Kidney (tissue), 14 donors: ENCODE measurements around the gene CNOT6. TPM values are rescaled to one million over a fixed set of nuclear protein-coding genes. Genes with fewer than 3 reads are reported as not detected.

ENCODE experiments used
- DNase-seq, 5 donors: peaks; one replicate each; pipeline ENCODE4 v3.0.0-alpha.2; 2013 to 2020
- FAIRE-seq: peaks from 2 replicates; lab custom pipeline; 2012; peaks lifted over from hg19 to GRCh38; lab: Jason Lieb, UNC
- H3K27ac ChIP-seq, 2 donors: one replicate each; pipeline ENCODE4 v1.7.0; 2013; ENCODE audit warnings: low read depth in 2 of 2, low read length in 2 of 2, inconsistent platforms in 1 of 2
- H3K27me3 ChIP-seq: one replicate; pipeline ENCODE4 v1.7.1; 2013; ENCODE audit warnings: low read length, inconsistent platforms; ENCODE audit not compliant: control insufficient read depth, insufficient read depth
- H3K36me3 ChIP-seq, 3 donors: one replicate each; pipeline versions ENCODE4 v1.7.0 to v1.7.1; 2013; ENCODE audit warnings: low read length in 3 of 3, control low read depth in 1 of 3, inconsistent platforms in 1 of 3; ENCODE audit not compliant: insufficient read depth in 3 of 3, control insufficient read depth in 2 of 3
- H3K4me1 ChIP-seq, 3 donors: one replicate each; pipeline versions ENCODE4 v1.7.0 to v1.7.1; 2013; ENCODE audit warnings: low read length in 3 of 3, inconsistent platforms in 1 of 3, low read depth in 1 of 3; ENCODE audit not compliant: control insufficient read depth in 2 of 3, insufficient read depth in 2 of 3
- H3K4me3 ChIP-seq, 3 donors: one replicate each; pipeline versions ENCODE4 v1.7.0 to v1.8.1; 2013; ENCODE audit warnings: low read length in 3 of 3, control low read depth in 1 of 3, inconsistent platforms in 1 of 3
- H3K9ac ChIP-seq, 3 donors: one replicate each; pipeline versions ENCODE4 v1.7.0 to v1.7.1; 2013; ENCODE audit warnings: low read length in 3 of 3, control low read depth in 1 of 3, inconsistent platforms in 1 of 3
- H3K9me3 ChIP-seq, 3 donors: one replicate each; pipeline versions ENCODE4 v1.7.0 to v1.7.1; 2013; ENCODE audit warnings: low read length in 3 of 3, control low read depth in 1 of 3, inconsistent platforms in 1 of 3; ENCODE audit not compliant: control insufficient read depth in 2 of 3, insufficient read depth in 1 of 3
- CTCF ChIP-seq: IDR thresholded peaks from 3 replicates; pipeline ENCODE4 v1.5.1; 2012; ENCODE audit warnings: mild to moderate bottlenecking, moderate library complexity, borderline replicate concordance; ENCODE audit not compliant: insufficient read depth; ENCODE audit errors: extremely low read depth
- intact Hi-C: fragments of 100-400 bp; cut with DNase I; formaldehyde crosslinking; loops from one replicate; pipeline ENCODE4 v1.11.1; 2022
- polyA plus RNA-seq: library from polyadenylated mRNA; stranded (reverse); fragments of 350-450 nt; fragmentation: Illumina TruSeq; extraction: RNeasy Lipid Tissue Mini Kit (QIAGEN cat#74804); gene quantifications from one replicate; pipeline ENCODE4 v1.2.3, GENCODE V29; 2014; ENCODE audit warnings: low read depth, low replicate concordance; ENCODE audit not compliant: insufficient read depth
- total RNA-seq: library from RNA; stranded (reverse); fragmentation: NEBNext Ultra II Directional; extraction: Animal tissue kit (Norgen Biotek cat#: 25700); gene quantifications from one replicate; pipeline ENCODE4 v1.2.1, GENCODE V29; 2021
- donor health status: control.
- donor health status: control.
- donor health status: control.
- donor health status: control.
- donor health status: control.
- donor health status: DM: yes; HTN: yes; CAD: no.
- donor health status: Normal renal cell carcinoma (clear cell type).

The CNOT6 gene
- total and polyA plus RNA-seq, 2 donors from 2014 or later, result 5.9 to 25.7 TPM

GRCh38 chr5:180555168-180555921 lies 61.2 kb downstream of the CNOT6 start:
- H3K27ac ChIP-seq, result no peak overlapping the region
- H3K27me3 ChIP-seq, result no peaks in the 10 kb centered on the region
- no peak overlapping the region for H3K4me3 ChIP-seq
- no peaks in the 10 kb centered on the region for H3K4me1 ChIP-seq
- FAIRE-seq (no peak), DNase-seq (no peak)
- TF ChIP-seq CTCF, result no peak
- peaks cover 3 to 28% (median 6%) of the 10 kb centered on the region in 3 donors for H3K36me3 ChIP-seq
- H3K9ac ChIP-seq, result no peak overlapping the region
- intact Hi-C loops, result no loop called here
- no peaks in the 10 kb centered on the region for H3K9me3 ChIP-seq

- Histone ChIP-seq H3K27me3 (no peaks in the 10 kb centered on the region), H3K9ac (no peak overlapping the region), H3K4me3 (no peak overlapping the region), H3K9me3 (no peaks in the 10 kb centered on the region), H3K4me1 (no peaks in the 10 kb centered on the region), H3K27ac (no peak overlapping the region), H3K36me3 (peaks cover 3 to 23% (median 4%) of the 10 kb centered on the region in 3 donors)
- no peak for FAIRE-seq
- no peak for TF ChIP-seq CTCF
- no peak for DNase-seq
- intact Hi-C loops, result no loop called here
Observed at GRCh38 chr5:180557217-180557809, 63.1 kb downstream of the CNOT6 start.

- Histone ChIP-seq H3K9me3 (no peaks in the 10 kb centered on the region), H3K4me3 (no peak overlapping the region), H3K27ac (no peak overlapping the region), H3K27me3 (no peaks in the 10 kb centered on the region), H3K9ac (no peak overlapping the region), H3K36me3 (peaks cover 3 to 16% (median 4%) of the 10 kb centered on the region in 3 donors), H3K4me1 (no peaks in the 10 kb centered on the region)
- intact Hi-C loops, result no loop called here
- no peak for TF ChIP-seq CTCF
- FAIRE-seq, result no peak
- DNase-seq, result no peak
Observed at GRCh38 chr5:180558232-180558631, 64.1 kb downstream of the CNOT6 start.
